HL-60/S4 treated with phorbol 12-myristate 13-acetate at 8.2 ng/mL for 4 days and 3 days (cell line): ENCODE measurements around the gene ADARB1.

ENCODE experiments used
- in situ Hi-C: fragments of 300-500 bp; cut with MboI; formaldehyde crosslinking; loops from 2 replicates; pipeline ENCODE4 v1.15.0; 2022; ENCODE audit warnings: low sequenced_read_pairs

The ADARB1 gene

GRCh38 chr21:45112371-45112770 is 38.0 kb downstream of the ADARB1 start:
- in situ Hi-C loops, result no loop called here

DNA sequence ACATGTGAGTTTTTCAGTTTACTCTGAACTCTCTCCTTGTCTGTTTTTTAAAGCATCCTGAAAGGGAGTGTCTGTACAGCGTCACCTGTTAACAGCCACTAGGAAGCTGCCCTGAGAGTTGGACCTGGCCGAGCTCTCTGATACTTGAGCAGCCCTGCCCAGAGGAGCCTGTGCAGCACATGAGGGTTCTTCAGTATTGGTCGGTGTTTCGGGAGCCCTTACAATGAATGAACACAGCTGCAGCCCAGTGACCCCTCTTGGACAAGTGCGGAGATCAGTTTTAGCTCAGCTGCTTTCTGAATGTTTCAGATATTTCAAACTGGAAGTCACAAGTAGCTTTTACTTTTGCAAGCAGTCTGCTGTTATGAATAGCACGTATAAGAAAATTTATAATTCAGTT is 39.2 kb downstream of the ADARB1 start:
- in situ Hi-C loops, result no loop called here

DNA sequence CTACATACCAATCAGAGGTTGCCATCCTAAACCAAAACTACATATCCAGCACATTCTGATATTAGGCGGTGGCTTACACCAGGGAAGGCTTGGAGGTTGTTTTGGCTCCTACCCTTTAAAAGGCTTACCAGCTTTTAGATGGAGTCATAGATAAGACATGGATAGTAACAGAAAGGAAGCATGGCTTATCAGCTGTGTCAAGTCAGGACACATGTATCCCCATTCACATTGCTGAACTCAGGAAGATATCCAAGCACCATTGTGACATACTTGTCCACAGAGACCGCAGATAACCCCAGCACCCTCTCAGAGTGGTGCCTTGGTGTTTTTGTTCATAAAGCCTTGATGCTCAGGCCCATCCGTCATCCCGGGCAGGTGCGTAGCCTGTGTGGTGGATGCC is 39.7 kb downstream of the ADARB1 start:
- in situ Hi-C loops, result no loop called here

DNA sequence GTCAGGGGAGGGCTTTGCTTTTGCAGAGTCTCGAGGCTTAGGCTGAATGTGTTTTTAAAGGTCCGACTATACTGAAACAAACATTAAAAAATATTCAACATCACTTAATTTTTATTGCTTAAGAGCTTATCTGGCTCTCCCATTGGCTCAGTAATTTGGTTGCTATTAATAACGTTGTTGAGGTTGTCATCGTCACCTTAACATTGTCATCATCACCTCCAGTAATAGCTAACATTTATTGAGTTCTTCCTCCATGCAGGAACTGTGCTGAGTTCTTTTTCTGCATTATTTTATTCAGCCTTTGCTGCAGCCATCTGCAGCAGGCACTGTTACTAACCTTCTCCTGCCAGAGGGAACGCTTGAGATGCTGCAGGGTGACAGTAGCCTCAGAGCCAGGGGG is 40.1 kb downstream of the ADARB1 start:
- in situ Hi-C loops, result no loop called here

- in situ Hi-C loops, result no loop called here
Measured at GRCh38 chr21:45115141-45115540, 40.8 kb downstream of the ADARB1 start.

GRCh38 chr21:45116066-45116465 is 41.7 kb downstream of the ADARB1 start:
- in situ Hi-C loops, result no loop called here

DNA sequence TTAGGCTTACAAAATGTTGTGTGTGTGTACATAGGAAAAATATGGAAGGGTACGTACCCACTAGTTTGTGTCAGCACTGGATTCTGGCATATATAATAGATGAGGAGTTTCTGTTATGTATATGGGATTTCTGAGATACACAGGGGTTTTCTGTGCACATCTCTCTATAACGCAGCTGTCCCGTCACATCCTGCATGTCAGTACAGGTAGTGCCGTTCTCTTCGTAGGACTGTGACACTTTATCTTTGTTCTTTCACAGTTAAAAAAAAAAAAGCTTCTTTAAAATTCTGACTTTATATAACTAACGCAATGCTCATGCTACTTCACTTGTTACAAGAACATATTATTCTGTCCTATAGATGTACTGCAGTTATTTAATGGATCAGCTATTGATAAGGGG is 42.9 kb downstream of the ADARB1 start:
- in situ Hi-C loops, result no loop called here

- in situ Hi-C loops, result no loop called here
Measured at GRCh38 chr21:45118099-45118498, 43.7 kb downstream of the ADARB1 start.

DNA sequence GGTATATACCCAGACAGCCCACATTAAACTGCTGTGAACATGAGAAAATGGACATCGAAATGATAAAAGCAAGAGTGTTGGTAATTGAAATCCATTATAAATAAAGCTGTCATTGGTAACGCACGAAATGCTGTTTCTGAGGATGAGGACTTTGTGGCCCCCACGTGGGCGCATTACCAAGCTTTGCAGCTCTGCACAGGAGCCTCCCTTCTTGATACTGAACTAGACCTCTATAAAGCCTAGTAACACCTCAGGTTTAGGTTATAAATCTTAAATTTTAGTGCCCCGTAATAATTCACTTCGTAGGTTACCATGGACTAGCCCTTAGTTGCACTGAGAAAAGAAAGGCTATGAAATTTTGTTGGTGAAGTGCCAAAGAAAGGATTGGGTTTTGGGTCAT is 45.4 kb downstream of the ADARB1 start:
- in situ Hi-C loops, result no loop called here

GRCh38 chr21:45120975-45121374 is 46.6 kb downstream of the ADARB1 start:
- in situ Hi-C loops, result no loop called here

GRCh38 chr21:45122030-45122429 is 47.6 kb downstream of the ADARB1 start:
- in situ Hi-C loops, result no loop called here

DNA sequence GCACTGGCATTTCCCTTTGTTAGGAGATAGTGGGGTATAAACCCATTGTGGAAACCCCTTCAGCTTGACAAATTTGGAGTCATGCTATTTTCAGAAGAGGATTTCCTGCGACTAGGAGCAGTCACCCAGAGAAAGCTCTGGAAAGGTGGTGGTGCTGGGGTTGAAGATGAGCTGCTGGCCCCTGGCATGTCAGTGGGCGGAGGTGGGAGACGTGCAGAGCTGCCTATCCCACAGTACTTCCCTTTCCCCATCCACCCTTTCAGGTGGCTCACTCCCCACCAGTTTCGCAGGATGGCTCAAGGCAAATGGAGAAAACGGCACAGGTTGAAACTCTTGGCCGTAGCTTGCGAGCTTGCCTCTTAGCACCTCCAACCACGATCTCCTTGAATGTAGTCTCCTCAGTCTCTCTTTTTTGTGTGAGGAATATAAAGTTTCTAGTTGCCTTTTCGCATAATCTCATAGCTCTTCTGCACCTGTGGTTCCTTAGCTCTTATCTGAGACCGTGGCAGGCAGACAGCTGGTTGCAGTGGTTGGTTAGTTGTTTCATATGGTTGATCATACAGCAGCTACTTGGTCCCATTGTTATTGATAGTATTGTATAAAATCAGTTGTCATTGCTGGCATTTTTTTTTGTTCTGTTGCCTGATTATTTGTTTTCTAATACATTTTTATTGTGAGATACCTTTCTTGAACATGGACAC is 48.2 kb downstream of the ADARB1 start:
- in situ Hi-C loops, result no loop called here

DNA sequence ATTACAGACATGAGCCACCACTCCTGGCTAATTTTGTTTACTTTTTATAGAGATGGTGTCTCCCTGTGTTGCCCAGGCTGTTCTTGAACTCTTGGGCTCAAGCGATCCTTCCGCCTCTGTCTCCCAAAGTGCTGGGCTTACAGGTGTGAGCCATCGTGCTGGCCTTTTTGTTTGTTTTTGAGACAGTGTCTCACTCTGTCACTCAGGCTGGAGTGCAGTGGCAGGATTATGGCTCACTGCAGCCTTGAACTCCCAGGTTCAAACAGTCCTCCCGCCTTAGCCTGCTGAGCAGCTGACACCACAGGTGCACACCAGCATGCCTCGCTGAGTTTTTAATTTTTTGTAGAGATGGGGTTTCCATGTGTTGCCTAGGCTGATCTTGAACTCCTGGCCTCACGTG is 49.1 kb downstream of the ADARB1 start:
- in situ Hi-C loops, result no loop called here

DNA sequence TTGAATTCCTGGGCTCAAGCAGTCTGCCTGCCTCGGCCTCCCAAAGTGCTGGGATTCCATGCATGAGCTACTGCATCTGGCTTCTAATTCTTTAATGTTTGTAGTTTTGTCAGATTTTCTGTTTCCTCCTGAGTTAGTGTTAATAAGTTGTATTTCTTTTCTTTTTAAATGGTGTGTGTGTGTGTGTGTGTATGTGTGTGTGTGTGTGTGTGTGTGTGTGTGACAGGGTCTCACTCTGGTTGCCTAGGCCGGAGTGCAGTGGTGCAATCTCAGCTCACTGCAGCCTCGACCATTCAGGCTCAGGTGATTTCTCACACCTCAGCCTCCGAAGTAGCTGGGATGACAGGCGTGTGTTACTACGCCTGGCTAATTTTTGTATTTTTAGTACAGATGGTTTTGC is 50.2 kb downstream of the ADARB1 start:
- in situ Hi-C loops, result no loop called here

- in situ Hi-C loops, result no loop called here
Measured at GRCh38 chr21:45125357-45125756, 51.0 kb downstream of the ADARB1 start.

- in situ Hi-C loops, result no loop called here
Measured at GRCh38 chr21:45126204-45126626, 51.8 kb downstream of the ADARB1 start.

GRCh38 chr21:45126983-45127382 is 52.6 kb downstream of the ADARB1 start:
- in situ Hi-C loops, result no loop called here

GRCh38 chr21:45127937-45128336 is 53.6 kb downstream of the ADARB1 start:
- in situ Hi-C loops, result no loop called here

DNA sequence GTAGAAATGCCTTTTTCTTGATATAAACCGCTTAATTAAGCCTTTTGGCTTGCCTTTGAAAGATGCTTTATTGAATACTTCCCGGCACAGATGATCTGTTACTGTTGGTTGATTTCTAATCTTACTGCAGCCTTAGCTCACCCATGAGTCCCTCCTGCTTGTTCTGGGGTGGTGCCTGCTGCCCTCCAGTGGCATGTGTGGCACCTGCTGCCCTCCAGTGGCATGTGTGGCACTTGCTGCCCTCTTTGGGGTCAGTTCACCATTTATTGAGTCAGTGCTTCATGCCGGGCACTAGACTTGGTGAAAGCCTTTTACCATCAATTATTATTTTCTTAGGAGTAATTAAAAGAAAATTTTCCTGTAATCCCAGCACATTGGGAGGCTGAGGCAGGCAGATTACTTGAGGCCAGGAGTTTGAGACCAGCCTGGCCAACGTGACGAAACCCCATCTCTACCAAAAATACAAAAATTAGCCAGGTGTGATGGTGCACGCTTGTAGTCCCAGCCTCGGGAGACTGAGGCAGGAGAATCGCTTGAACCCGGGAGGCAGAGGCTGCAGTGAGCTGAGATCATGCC is 54.3 kb downstream of the ADARB1 start:
- in situ Hi-C loops, result no loop called here

DNA sequence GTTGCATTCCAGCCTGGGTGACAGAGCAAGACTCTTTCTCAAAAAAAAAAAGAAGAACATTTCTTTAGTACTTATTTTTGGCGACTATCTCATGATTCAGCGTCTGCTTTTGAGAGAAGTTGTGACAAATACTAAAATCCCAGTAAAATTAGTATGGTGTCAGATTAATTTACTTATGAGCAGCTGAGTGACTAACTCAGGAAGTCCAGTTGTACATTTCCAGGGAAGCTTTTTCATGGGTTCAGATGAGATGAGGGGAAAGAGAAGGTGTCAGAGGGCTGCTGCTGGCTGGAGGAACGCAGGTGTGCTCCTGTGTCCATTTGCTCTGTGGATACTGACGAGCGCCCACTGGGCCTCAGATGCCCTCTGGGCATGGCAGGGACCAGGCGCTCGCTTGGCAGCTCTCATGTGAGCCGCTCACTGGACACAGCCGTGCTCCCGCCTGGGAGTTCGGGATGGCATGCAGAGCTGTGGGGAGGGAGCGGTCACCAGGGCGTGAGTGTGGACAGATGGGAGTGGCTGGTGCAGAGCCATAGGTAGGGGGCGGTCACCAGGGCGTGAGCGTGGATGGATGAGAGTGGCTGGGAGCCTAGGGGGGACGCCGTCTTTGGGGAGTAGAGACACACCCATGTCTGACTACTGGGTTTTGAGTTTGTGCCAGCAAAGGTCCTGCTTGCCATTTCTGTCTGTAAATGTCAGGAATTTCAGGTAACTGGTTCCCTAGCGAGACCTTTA is 55.0 kb downstream of the ADARB1 start:
- in situ Hi-C loops, result no loop called here

- in situ Hi-C loops, result no loop called here
Measured at GRCh38 chr21:45130324-45130774, 56.0 kb downstream of the ADARB1 start.

DNA sequence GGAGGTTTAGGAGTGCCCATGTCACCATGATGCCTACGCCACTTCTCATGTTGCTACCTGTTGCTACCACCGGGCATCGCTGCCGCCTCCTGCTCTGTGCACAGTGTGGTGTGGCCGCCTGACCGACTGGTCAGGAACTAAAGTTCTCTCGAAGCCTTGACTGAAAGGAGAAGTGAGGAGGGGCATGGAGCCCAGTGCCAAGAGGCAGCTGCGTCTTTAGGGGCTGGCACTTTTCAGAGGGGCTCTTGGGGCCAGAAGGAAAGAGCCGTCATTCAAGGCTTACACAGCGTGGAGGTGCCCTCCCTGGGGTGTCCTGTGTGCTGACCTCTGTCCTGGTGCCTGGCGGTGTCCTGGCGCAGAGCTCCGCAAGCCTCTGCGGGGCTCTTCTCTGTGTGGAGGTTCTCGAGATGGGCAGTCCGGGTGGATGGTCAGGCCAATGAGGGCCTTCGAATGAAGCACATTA is 57.2 kb downstream of the ADARB1 start:
- in situ Hi-C loops, result no loop called here
